ENCODE measurements around the gene OSBPL8.

DNA sequence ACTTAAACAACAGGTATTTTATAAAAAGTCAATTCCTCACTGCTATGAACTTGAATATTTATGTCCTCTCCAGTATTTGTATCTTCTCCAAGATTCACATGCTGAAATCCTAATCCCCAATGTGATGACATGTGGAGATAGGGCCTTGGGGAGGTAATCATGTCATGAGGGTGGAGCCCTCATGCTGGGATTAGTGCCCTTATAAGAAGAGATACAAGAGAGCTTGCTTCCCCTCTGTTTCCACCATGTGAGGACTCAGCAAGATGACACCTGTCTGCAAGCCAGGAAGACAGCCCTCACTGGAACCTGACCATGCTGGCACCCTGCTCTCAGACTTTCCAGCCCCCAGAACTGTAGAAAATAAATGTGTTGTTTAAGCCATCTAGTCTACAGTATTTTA lies 36.2 kb downstream of the OSBPL8 start:
- TF ChIP-seq CTCF (IDR thresholded peaks at IDR 0.05; ENCODE audit: poor library complexity) (no peak), EZH2phosphoT487 (IDR thresholded peaks at IDR 0.05; ENCODE audit: low read depth, severe bottlenecking, unreplicated experiment) (no peak), EZH2 (IDR thresholded peaks at IDR 0.05; ENCODE audit: borderline replicate concordance) (no peak)
